PC-3 (cell line): ENCODE results near the gene CDH12.

Experiments
- EZH2 ChIP-seq: fragments of 300-600 bp; sonication (generic); IDR thresholded peaks from one replicate; pipeline ENCODE4 v1.6.1; 2017; ENCODE audit warnings: antibody characterized with exemption, mild to moderate bottlenecking, low read length; ENCODE audit not compliant: unreplicated experiment
- TF ChIP-seq, protein P1 (sequence below): fragments of 300-600 bp; sonication (generic); conservative IDR thresholded peaks from 2 replicates; pipeline ENCODE4 v1.5.1; 2017; ENCODE audit warnings: antibody characterized with exemption, low read depth, mild to moderate bottlenecking, low read length

DNA sequence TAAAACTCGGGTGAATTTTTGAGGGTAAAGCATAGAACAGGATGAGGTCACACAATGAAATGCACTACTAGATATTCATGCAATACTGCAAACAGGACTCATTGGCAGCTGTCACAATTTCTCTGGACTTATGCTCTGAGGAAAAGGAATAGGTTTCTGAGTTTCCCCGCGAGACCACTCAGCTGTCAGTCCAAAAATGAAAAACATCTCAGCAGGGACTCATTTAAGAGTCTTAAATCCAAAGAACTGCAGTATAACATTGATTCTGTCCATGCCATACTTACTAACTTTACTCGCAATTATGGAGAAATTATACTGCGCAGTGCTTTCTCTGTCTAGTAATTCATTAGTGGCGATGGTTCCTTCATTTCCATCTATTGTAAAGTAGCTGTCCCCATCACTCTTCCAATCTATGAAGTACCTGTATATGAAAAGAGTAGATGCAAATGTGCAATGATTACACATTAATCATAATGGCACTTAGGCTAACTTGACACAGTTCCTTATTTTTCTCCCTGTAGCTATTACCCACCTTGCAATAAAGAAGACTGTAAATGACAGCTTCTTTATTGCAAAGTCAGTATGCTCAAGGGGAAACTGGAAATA lies 1070.0 kb downstream of the CDH12 start:
- TF ChIP-seq, protein P1, sequence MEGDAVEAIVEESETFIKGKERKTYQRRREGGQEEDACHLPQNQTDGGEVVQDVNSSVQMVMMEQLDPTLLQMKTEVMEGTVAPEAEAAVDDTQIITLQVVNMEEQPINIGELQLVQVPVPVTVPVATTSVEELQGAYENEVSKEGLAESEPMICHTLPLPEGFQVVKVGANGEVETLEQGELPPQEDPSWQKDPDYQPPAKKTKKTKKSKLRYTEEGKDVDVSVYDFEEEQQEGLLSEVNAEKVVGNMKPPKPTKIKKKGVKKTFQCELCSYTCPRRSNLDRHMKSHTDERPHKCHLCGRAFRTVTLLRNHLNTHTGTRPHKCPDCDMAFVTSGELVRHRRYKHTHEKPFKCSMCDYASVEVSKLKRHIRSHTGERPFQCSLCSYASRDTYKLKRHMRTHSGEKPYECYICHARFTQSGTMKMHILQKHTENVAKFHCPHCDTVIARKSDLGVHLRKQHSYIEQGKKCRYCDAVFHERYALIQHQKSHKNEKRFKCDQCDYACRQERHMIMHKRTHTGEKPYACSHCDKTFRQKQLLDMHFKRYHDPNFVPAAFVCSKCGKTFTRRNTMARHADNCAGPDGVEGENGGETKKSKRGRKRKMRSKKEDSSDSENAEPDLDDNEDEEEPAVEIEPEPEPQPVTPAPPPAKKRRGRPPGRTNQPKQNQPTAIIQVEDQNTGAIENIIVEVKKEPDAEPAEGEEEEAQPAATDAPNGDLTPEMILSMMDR = no peak
- no peak for TF ChIP-seq EZH2
